ENCODE data around the gene CETN2. TPM values are rescaled to one million over a fixed set of nuclear protein-coding genes. Genes with fewer than 3 reads are reported as not detected.
"Not testable (repeated sequence)": the region's sequence is repeated elsewhere in the genome, so short reads cannot be mapped to it uniquely, and the experiment has no call there.

Gene CETN2
- total and polyA plus RNA-seq, 8 donors: 6.6 to 31.4 (median 12.9) TPM

- intact Hi-C loops (cut with DNase I): no loop called here
- Histone ChIP-seq H3K27me3 (peaks cover 0 to 33% (median 1%) of the 10 kb centered on the region in 4 donors), H3K27ac (no peak overlapping the region), H3K36me3 (no peaks in the 10 kb centered on the region), H3K9me3 (no peaks in the 10 kb centered on the region), H3K4me1 (no peaks in the 10 kb centered on the region), H3K4me3 (no peak overlapping the region)
- ATAC-seq: no peak
- DNase-seq: no peak
- no peak for FAIRE-seq
- TF ChIP-seq, protein P1, sequence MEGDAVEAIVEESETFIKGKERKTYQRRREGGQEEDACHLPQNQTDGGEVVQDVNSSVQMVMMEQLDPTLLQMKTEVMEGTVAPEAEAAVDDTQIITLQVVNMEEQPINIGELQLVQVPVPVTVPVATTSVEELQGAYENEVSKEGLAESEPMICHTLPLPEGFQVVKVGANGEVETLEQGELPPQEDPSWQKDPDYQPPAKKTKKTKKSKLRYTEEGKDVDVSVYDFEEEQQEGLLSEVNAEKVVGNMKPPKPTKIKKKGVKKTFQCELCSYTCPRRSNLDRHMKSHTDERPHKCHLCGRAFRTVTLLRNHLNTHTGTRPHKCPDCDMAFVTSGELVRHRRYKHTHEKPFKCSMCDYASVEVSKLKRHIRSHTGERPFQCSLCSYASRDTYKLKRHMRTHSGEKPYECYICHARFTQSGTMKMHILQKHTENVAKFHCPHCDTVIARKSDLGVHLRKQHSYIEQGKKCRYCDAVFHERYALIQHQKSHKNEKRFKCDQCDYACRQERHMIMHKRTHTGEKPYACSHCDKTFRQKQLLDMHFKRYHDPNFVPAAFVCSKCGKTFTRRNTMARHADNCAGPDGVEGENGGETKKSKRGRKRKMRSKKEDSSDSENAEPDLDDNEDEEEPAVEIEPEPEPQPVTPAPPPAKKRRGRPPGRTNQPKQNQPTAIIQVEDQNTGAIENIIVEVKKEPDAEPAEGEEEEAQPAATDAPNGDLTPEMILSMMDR (IDR thresholded peaks at IDR 0.05): no peak
- WGBS, 2 donors: 68 to 78% methylated on average over 4 of the region's 4 CpGs
Observed at GRCh38 chrX:152806035-152806434, 24.5 kb downstream of the CETN2 start.

GRCh38 chrX:152798945-152799344 lies 31.6 kb downstream of the CETN2 start:
- Histone ChIP-seq H3K27me3 (peaks cover 0 to 11% (median 5%) of the 10 kb centered on the region in 4 donors), H3K9me3 (no peaks in the 10 kb centered on the region), H3K4me1 (no peaks in the 10 kb centered on the region), H3K27ac (no peak overlapping the region), H3K4me3 (no peak overlapping the region), H3K36me3 (no peaks in the 10 kb centered on the region)
- ATAC-seq (no peak), DNase-seq (no peak), FAIRE-seq (no peak)
- intact Hi-C loops (cut with DNase I): no loop called here
- 25 to 57% methylated on average over 1 of the region's 1 CpG for WGBS, 2 donors
- TF ChIP-seq, protein P1 (IDR thresholded peaks at IDR 0.05): no peak

GRCh38 chrX:152787062-152787461 lies 43.5 kb downstream of the CETN2 start:
- no CpG with 5 or more reads among the region's 3 CpGs for WGBS, 2 donors
- H3K27me3 ChIP-seq; H3K36me3 ChIP-seq; H3K4me3 ChIP-seq; FAIRE-seq; H3K4me1 ChIP-seq; H3K9me3 ChIP-seq; intact Hi-C loops (cut with DNase I); H3K27ac ChIP-seq; DNase-seq: not testable (repeated sequence)
- ATAC-seq: peak in 2 of 4 donors; percentile 60

Other genes with a start within 250 kb of the CETN2 start
- gene GABRQ, start 192.9 kb downstream of the CETN2 start, total RNA-seq: not detected
- not detected for gene GABRQ, start 192.9 kb downstream of the CETN2 start, polyA plus RNA-seq
- under 1 TPM in 1 of 6 donors, not detected in 5; 0.16 TPM for gene MAGEA3, start 132.0 kb downstream of the CETN2 start, total RNA-seq
- gene MAGEA3, start 132.0 kb downstream of the CETN2 start, polyA plus RNA-seq: not detected
- not detected for gene CSAG2, start 121.5 kb downstream of the CETN2 start, total RNA-seq
- not detected for gene CSAG2, start 121.5 kb downstream of the CETN2 start, polyA plus RNA-seq
- gene MAGEA2B, start 116.1 kb downstream of the CETN2 start, total RNA-seq: not detected
- gene MAGEA2B, start 116.1 kb downstream of the CETN2 start, polyA plus RNA-seq: not detected
- gene CSAG1, start 97.0 kb downstream of the CETN2 start, total RNA-seq: not detected
- not detected for gene CSAG1, start 97.0 kb downstream of the CETN2 start, polyA plus RNA-seq
- under 1 TPM in 1 of 6 donors, not detected in 5; 0.13 TPM for gene MAGEA12, start 97.0 kb downstream of the CETN2 start, total RNA-seq
- gene MAGEA12, start 97.0 kb downstream of the CETN2 start, polyA plus RNA-seq: not detected
- gene MAGEA2, start 76.9 kb downstream of the CETN2 start, total RNA-seq: not detected
- gene MAGEA2, start 76.9 kb downstream of the CETN2 start, polyA plus RNA-seq: not detected
- not detected for gene CSAG3, start 71.5 kb downstream of the CETN2 start, total RNA-seq
- gene CSAG3, start 71.5 kb downstream of the CETN2 start, polyA plus RNA-seq: not detected
- not detected for gene MAGEA6, start 61.1 kb downstream of the CETN2 start, total RNA-seq
- gene MAGEA6, start 61.1 kb downstream of the CETN2 start, polyA plus RNA-seq: not detected
- 1 to 10 TPM; 5.0 to 7.6 (median 6.4) TPM for gene NSDHL, start 306 bp upstream of the CETN2 start, total RNA-seq
- 1 to 10 TPM; 4.6 to 8.3 TPM for gene NSDHL, start 306 bp upstream of the CETN2 start, polyA plus RNA-seq
- gene ZNF185, start 67.3 kb upstream of the CETN2 start, total RNA-seq: 1 to 10 TPM; 2.4 to 5.0 (median 3.0) TPM
- gene ZNF185, start 67.3 kb upstream of the CETN2 start, polyA plus RNA-seq: 1 to 10 TPM; 2.2 to 4.8 TPM
- not detected for gene PNMA5, start 163.4 kb upstream of the CETN2 start, total RNA-seq
- gene PNMA5, start 163.4 kb upstream of the CETN2 start, polyA plus RNA-seq: not detected
- under 1 TPM; 0.16 to 0.43 (median 0.19) TPM for gene PNMA3, start 225.7 kb upstream of the CETN2 start, total RNA-seq
- gene PNMA3, start 225.7 kb upstream of the CETN2 start, polyA plus RNA-seq: 1 to 10 TPM in 1 of 2 donors, under 1 TPM in 1; 0.34 to 2.3 TPM
- gene PNMA6A, start 241.7 kb upstream of the CETN2 start, total RNA-seq: 1 to 10 TPM in 1 of 6 donors, under 1 TPM in 5; 0.37 to 1.0 (median 0.65) TPM
- 1 to 10 TPM in 1 of 2 donors, under 1 TPM in 1; 0.91 to 2.3 TPM for gene PNMA6A, start 241.7 kb upstream of the CETN2 start, polyA plus RNA-seq